H9 (cell line): ENCODE measurements around the gene CDIPT. TPM values are rescaled to one million over a fixed set of nuclear protein-coding genes. Genes with fewer than 3 reads are reported as not detected.

Experiments
- DNase-seq: peaks from one replicate; pipeline ENCODE4 v3.0.0-alpha.2; 2017
- H2AFZ ChIP-seq: one replicate; pipeline ENCODE4 v1.6.1; 2013; ENCODE audit warnings: mild to moderate bottlenecking, low read length, control low read depth, moderate library complexity
- H2AK5ac ChIP-seq: 2 replicates; pipeline ENCODE4 v1.6.1; 2013; ENCODE audit warnings: low read length, control low read depth, mixed read lengths; ENCODE audit not compliant: insufficient read length
- H2BK120ac ChIP-seq: one replicate; pipeline ENCODE4 v1.6.1; 2013; ENCODE audit warnings: low read depth, mild to moderate bottlenecking, low read length, control low read depth, inconsistent platforms; ENCODE audit not compliant: poor library complexity, severe bottlenecking
- H2BK12ac ChIP-seq: 2 replicates; pipeline ENCODE4 v1.6.1; 2013; ENCODE audit warnings: low read length, control low read depth, mixed read lengths, low read depth; ENCODE audit not compliant: insufficient read length
- H2BK15ac ChIP-seq: 2 replicates; pipeline ENCODE4 v1.6.1; 2013; ENCODE audit warnings: low read depth, low read length, control low read depth
- H2BK20ac ChIP-seq: one replicate; pipeline ENCODE4 v1.6.1; 2013; ENCODE audit warnings: low read depth, mild to moderate bottlenecking, low read length, control low read depth, inconsistent platforms; ENCODE audit not compliant: poor library complexity, severe bottlenecking
- H2BK5ac ChIP-seq: 2 replicates; pipeline ENCODE4 v1.6.1; 2013; ENCODE audit warnings: low read length, control low read depth, mixed read lengths; ENCODE audit not compliant: insufficient read length
- H3K14ac ChIP-seq: 2 replicates; pipeline ENCODE4 v1.6.1; 2013; ENCODE audit warnings: low read length, control low read depth; ENCODE audit not compliant: insufficient read depth
- H3K18ac ChIP-seq: 2 replicates; pipeline ENCODE4 v1.6.1; 2013; ENCODE audit warnings: low read depth, mild to moderate bottlenecking, mixed read lengths, low read length, control low read depth; ENCODE audit not compliant: insufficient read length
- H3K23ac ChIP-seq: 2 replicates; pipeline ENCODE4 v1.6.1; 2013; ENCODE audit warnings: low read length, control low read depth, mixed read lengths, low read depth; ENCODE audit not compliant: insufficient read length
- H3K23me2 ChIP-seq: 2 replicates; pipeline ENCODE4 v1.6.1; 2013; ENCODE audit warnings: low read depth, mild to moderate bottlenecking, mixed read lengths, low read length, control low read depth; ENCODE audit not compliant: insufficient read length, poor library complexity, severe bottlenecking
- H3K27ac ChIP-seq: 2 replicates; pipeline ENCODE4 v1.5.1; 2013; ENCODE audit warnings: low read length, control low read depth, mixed read lengths, low read depth; ENCODE audit not compliant: insufficient read length
- H3K27me3 ChIP-seq: 2 replicates; pipeline ENCODE4 v1.6.1; 2013; ENCODE audit warnings: low read length, control low read depth, inconsistent platforms; ENCODE audit not compliant: insufficient read depth
- H3K4ac ChIP-seq: 2 replicates; pipeline ENCODE4 v1.6.1; 2013; ENCODE audit warnings: low read depth, mild to moderate bottlenecking, control low read depth, inconsistent platforms, low read length, moderate library complexity
- H3K4me1 ChIP-seq: 2 replicates; pipeline ENCODE4 v1.6.1; 2013; ENCODE audit warnings: low read length, control low read depth, inconsistent platforms; ENCODE audit not compliant: insufficient read depth
- H3K4me2 ChIP-seq: 2 replicates; pipeline ENCODE4 v1.6.1; 2013; ENCODE audit warnings: low read length, control low read depth, mixed read lengths; ENCODE audit not compliant: insufficient read length, insufficient read depth
- H3K56ac ChIP-seq: 2 replicates; pipeline ENCODE4 v1.6.1; 2013; ENCODE audit warnings: low read depth, mild to moderate bottlenecking, mixed read lengths, low read length, control low read depth; ENCODE audit not compliant: insufficient read length
- H3K79me1 ChIP-seq: 2 replicates; pipeline ENCODE4 v1.6.1; 2013; ENCODE audit warnings: low read depth, mild to moderate bottlenecking, moderate library complexity, low read length, control low read depth, inconsistent platforms; ENCODE audit not compliant: insufficient read depth, poor library complexity, severe bottlenecking
- H3K79me2 ChIP-seq: 2 replicates; pipeline ENCODE4 v1.6.1; 2013; ENCODE audit warnings: low read length, control low read depth, inconsistent platforms; ENCODE audit not compliant: insufficient read depth
- H3K9ac ChIP-seq: 2 replicates; pipeline ENCODE4 v1.6.1; 2013; ENCODE audit warnings: low read length, control low read depth, mixed read lengths; ENCODE audit not compliant: insufficient read length; ENCODE audit errors: extremely low read depth
- H3K9me3 ChIP-seq: one replicate; pipeline ENCODE4 v1.6.1; 2013; ENCODE audit warnings: low read depth, low read length, inconsistent platforms; ENCODE audit not compliant: control insufficient read depth
- H3T11ph ChIP-seq: one replicate; pipeline ENCODE4 v1.6.1; 2013; ENCODE audit warnings: mild to moderate bottlenecking, low read length, control low read depth, inconsistent platforms
- H4K20me1 ChIP-seq: one replicate; pipeline ENCODE4 v1.6.1; 2013; ENCODE audit not compliant: control insufficient read depth, insufficient read length, insufficient read depth
- H4K5ac ChIP-seq: 2 replicates; pipeline ENCODE4 v1.6.1; 2013; ENCODE audit warnings: low read depth, mild to moderate bottlenecking, mixed read lengths, low read length, control low read depth; ENCODE audit not compliant: insufficient read length
- H4K8ac ChIP-seq: replicated peaks from 2 replicates; pipeline ENCODE4 v1.6.1; 2013; ENCODE audit warnings: low read length, control low read depth, mixed read lengths, low read depth; ENCODE audit not compliant: insufficient read length
- H4K91ac ChIP-seq: 2 replicates; pipeline ENCODE4 v1.6.1; 2013; ENCODE audit warnings: low read depth, mild to moderate bottlenecking, moderate library complexity, mixed read lengths, low read length, control low read depth; ENCODE audit not compliant: insufficient read length
- H3K27ac Mint-ChIP-seq, 3 experiments: 2 replicates in 2 of 3; 3 replicates in 1 of 3; pipeline ENCODE4 v1.8.0; 2020 to 2021; ENCODE audit warnings: mixed read lengths in 3 of 3, mild to moderate bottlenecking in 1 of 3, moderate library complexity in 1 of 3
- H3K27me3 Mint-ChIP-seq: 2 replicates; pipeline ENCODE4 v1.8.0; 2021; ENCODE audit warnings: low read depth, mild to moderate bottlenecking, moderate library complexity, mixed read lengths
- H3K36me3 Mint-ChIP-seq, 3 experiments: 2 replicates in 2 of 3; 3 replicates in 1 of 3; pipeline ENCODE4 v1.8.0; 2020 to 2021; ENCODE audit warnings: low read depth in 3 of 3, mixed read lengths in 3 of 3; ENCODE audit not compliant: insufficient read depth in 1 of 3
- H3K4me1 Mint-ChIP-seq, 2 experiments: 2 replicates each; pipeline ENCODE4 v1.8.0; 2020; ENCODE audit warnings: mixed read lengths in 2 of 2
- H3K4me3 Mint-ChIP-seq, 2 experiments: 2 replicates in 1 of 2; 3 replicates in 1 of 2; pipeline ENCODE4 v1.8.0; 2020 to 2021; ENCODE audit warnings: mild to moderate bottlenecking in 2 of 2, mixed read lengths in 2 of 2, moderate library complexity in 1 of 2
- H3K9me3 Mint-ChIP-seq, 2 experiments: 2 replicates in 1 of 2; 3 replicates in 1 of 2; pipeline ENCODE4 v1.8.0; 2020; ENCODE audit warnings: mild to moderate bottlenecking in 2 of 2, mixed read lengths in 2 of 2, moderate library complexity in 1 of 2
- CTCF ChIP-seq: fragments of 200-600 bp; sonication (generic); conservative IDR thresholded peaks from 3 replicates; pipeline ENCODE4 v1.8.0; 2021; ENCODE audit warnings: antibody characterized with exemption, mild to moderate bottlenecking
- WGBS: extraction: QIAGEN DNeasy Blood & Tissue Kit; methylation state at CpG from one replicate; pipeline ENCODE4 v1.1.7; 2013; ENCODE audit warnings: missing lambda C conversion rate, low lambda C conversion rate, mixed read lengths; ENCODE audit not compliant: insufficient read length; ENCODE audit errors: extremely low coverage; 5-methylcytosine and 5-hydroxymethylcytosine counted together
- total RNA-seq: library from RNA; stranded (reverse); gene quantifications from 2 replicates; pipeline ENCODE4 v1.2.1, GENCODE V29; 2021

CDIPT gene
- total RNA-seq, 1 experiment from 2014 or later, result 70.6 TPM

GRCh38 chr16:29858974-29859373, 4.1 kb downstream of the CDIPT start:
- no peak overlapping the region for H2BK15ac ChIP-seq
- no peak overlapping the region for H3K4me3 Mint-ChIP-seq
- H2BK5ac ChIP-seq, result no peak overlapping the region
- H4K20me1 ChIP-seq, result no peaks in the 10 kb centered on the region
- no peaks in the 10 kb centered on the region; the same call in 1 of the 2 replicates for H3K4me1 ChIP-seq
- no peak overlapping the region for H2AFZ ChIP-seq
- H3K27me3 ChIP-seq, result no peaks in the 10 kb centered on the region
- H4K5ac ChIP-seq, result no peak overlapping the region
- peaks cover 17 to 33% (median 31%) of the 10 kb centered on the region in 3 experiments; a peak in 6 of 7 replicates for H3K36me3 Mint-ChIP-seq
- no peak overlapping the region for H3K23ac ChIP-seq
- H3K9me3 ChIP-seq, result no peaks in the 10 kb centered on the region
- H3K18ac ChIP-seq, result no peak overlapping the region
- no peak overlapping the region for H4K91ac ChIP-seq
- no peak for DNase-seq
- no peak overlapping the region for H3K4me2 ChIP-seq
- H3K79me1 ChIP-seq, result peaks cover 8% of the 10 kb centered on the region
- no peak overlapping the region for H2BK12ac ChIP-seq
- H3K79me2 ChIP-seq, result no peaks in the 10 kb centered on the region
- H3K14ac ChIP-seq, result no peak overlapping the region
- no CpG with 5 or more reads among the region's 19 CpGs for WGBS
- H3K27me3 Mint-ChIP-seq, result no peaks in the 10 kb centered on the region
- H3K9ac ChIP-seq, result no peak overlapping the region
- no peak overlapping the region for H3K4ac ChIP-seq
- H3K4me1 Mint-ChIP-seq, result peaks cover 9 to 14% of the 10 kb centered on the region in 2 experiments
- H3K9me3 Mint-ChIP-seq, result no peaks in the 10 kb centered on the region
- no peak for TF ChIP-seq CTCF
- H3T11ph ChIP-seq, result no peak overlapping the region
- no peak overlapping the region for H2BK120ac ChIP-seq
- no peak overlapping the region for H4K8ac ChIP-seq
- H3K27ac Mint-ChIP-seq, result no peak overlapping the region
- no peak overlapping the region for H2AK5ac ChIP-seq
- no peak overlapping the region for H2BK20ac ChIP-seq
- no peak overlapping the region for H3K27ac ChIP-seq
- no peak overlapping the region for H3K56ac ChIP-seq
- peaks cover 9% of the 10 kb centered on the region for H3K23me2 ChIP-seq
